ENCODE data around the gene TBC1D19. TPM values are rescaled to one million over a fixed set of nuclear protein-coding genes. Genes with fewer than 3 reads are reported as not detected.

Gene TBC1D19
- total and polyA plus RNA-seq, 2 of the 4 experiments (the other 2 are of a cell fraction) = 9.9 to 17.6 TPM

DNA sequence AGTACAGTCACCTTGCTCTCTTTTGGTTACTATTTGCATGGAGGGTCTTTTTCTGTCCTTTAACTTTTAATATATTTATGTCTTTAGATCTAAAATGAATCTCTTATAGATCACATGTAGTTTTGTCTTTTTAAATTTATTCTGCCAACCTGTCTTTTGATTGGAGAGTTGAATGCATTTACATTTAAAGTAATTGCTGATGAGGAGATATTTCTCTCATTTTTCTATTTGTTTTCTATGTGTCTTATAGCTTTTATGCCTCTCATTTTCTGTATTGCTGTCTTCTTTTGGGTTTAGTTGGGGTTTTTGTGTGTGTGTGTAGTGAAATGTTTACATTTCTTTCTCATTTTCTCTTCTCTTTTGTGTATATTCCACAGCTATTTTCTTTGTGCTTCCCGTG, 123.5 kb downstream of the TBC1D19 start:
- Histone ChIP-seq H3K23ac (ENCODE audit: low read depth, low read length) (no peak overlapping the region), H3K4me2 (ENCODE audit: low read depth, low read length) (no peak overlapping the region), H3K79me1 (ENCODE audit: low read depth in 1 of 2, low read length in 2 of 2) (no peaks in the 10 kb centered on the region; a peak in 1 of 4 replicates), H3K56ac (ENCODE audit: extremely low read depth, insufficient read depth, low read length) (no peak overlapping the region), H3K27me3 (ENCODE audit: control insufficient read depth, insufficient read depth, low read length) (no peaks in the 10 kb centered on the region), H2BK5ac (ENCODE audit: low read depth, low read length, poor library complexity, severe bottlenecking) (no peak overlapping the region), H4K8ac (ENCODE audit: low read depth in 2 of 2, low read length in 2 of 2) (no peak overlapping the region), H4K91ac (ENCODE audit: insufficient read depth, low read depth, low read length) (no peak overlapping the region), H3K4me3 (ENCODE audit: insufficient read depth, low read depth, low read length) (no peak overlapping the region), H2AFZ (replicated peaks; ENCODE audit: low read length, poor library complexity) (no peak overlapping the region), H3K9me3 (ENCODE audit: control insufficient read depth, insufficient read depth, low read length) (no peaks in the 10 kb centered on the region), H2BK20ac (ENCODE audit: low read depth, low read length) (no peak overlapping the region), H2BK15ac (ENCODE audit: low read depth, low read length) (no peak overlapping the region), H2AK5ac (ENCODE audit: low read depth, low read length) (no peak overlapping the region), H2BK120ac (ENCODE audit: low read depth, low read length) (no peak overlapping the region), H3K4me1 (ENCODE audit: control insufficient read depth, insufficient read depth, low read length) (no peaks in the 10 kb centered on the region), H4K5ac (ENCODE audit: low read depth, low read length) (no peak overlapping the region), H3K36me3 (ENCODE audit: control insufficient read depth, insufficient read depth, low read length) (no peaks in the 10 kb centered on the region), H3K9me1 (ENCODE audit: insufficient read depth, low read length) (no peaks in the 10 kb centered on the region), H3K27ac (ENCODE audit: insufficient read depth, low read length) (no peak overlapping the region), H3K9ac (ENCODE audit: low read depth, low read length) (no peak overlapping the region), H3K14ac (replicated peaks; ENCODE audit: low read depth, low read length) (no peak overlapping the region), H4K20me1 (ENCODE audit: insufficient read depth, low read length) (no peaks in the 10 kb centered on the region), H3K18ac (ENCODE audit: low read depth, low read length) (no peak overlapping the region), H2AK9ac (replicated peaks; ENCODE audit: low read depth, low read length, poor library complexity) (no peak overlapping the region), H3K4ac (ENCODE audit: low read depth, low read length) (no peak overlapping the region)
- POLR2A ChIA-PET (ENCODE audit: unreplicated experiment) = no interaction called here
- WGBS, 2 experiments (ENCODE audit: extremely low coverage in 2 of 2, insufficient read length in 1 of 2) = no CpG with 5 or more reads among the region's 1 CpG
- intact Hi-C loops (cut with micrococcal nuclease) = no loop called here
- no peak for TF ChIP-seq FOS (IDR thresholded peaks at IDR 0.05; ENCODE audit: low read depth, low read length)
- no peak for TF ChIP-seq SMC3 (IDR thresholded peaks at IDR 0.05; ENCODE audit: low read depth, low read length)
- TF ChIP-seq RCOR1 (IDR thresholded peaks at IDR 0.05; ENCODE audit: insufficient replicate concordance, low read length) = no peak
- no peak for TF ChIP-seq MAZ (IDR thresholded peaks at IDR 0.05; ENCODE audit: borderline replicate concordance, low read depth, low read length)
- TF ChIP-seq MXI1 (IDR thresholded peaks at IDR 0.05; ENCODE audit: borderline replicate concordance, low read depth, low read length) = no peak
- no peak for TF ChIP-seq BHLHE40 (IDR thresholded peaks at IDR 0.05; ENCODE audit: low read depth, low read length)
- TF ChIP-seq, protein P1, sequence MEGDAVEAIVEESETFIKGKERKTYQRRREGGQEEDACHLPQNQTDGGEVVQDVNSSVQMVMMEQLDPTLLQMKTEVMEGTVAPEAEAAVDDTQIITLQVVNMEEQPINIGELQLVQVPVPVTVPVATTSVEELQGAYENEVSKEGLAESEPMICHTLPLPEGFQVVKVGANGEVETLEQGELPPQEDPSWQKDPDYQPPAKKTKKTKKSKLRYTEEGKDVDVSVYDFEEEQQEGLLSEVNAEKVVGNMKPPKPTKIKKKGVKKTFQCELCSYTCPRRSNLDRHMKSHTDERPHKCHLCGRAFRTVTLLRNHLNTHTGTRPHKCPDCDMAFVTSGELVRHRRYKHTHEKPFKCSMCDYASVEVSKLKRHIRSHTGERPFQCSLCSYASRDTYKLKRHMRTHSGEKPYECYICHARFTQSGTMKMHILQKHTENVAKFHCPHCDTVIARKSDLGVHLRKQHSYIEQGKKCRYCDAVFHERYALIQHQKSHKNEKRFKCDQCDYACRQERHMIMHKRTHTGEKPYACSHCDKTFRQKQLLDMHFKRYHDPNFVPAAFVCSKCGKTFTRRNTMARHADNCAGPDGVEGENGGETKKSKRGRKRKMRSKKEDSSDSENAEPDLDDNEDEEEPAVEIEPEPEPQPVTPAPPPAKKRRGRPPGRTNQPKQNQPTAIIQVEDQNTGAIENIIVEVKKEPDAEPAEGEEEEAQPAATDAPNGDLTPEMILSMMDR (conservative IDR thresholded peaks at IDR 0.05; ENCODE audit: low read depth, low read length) = no peak
- no peak for TF ChIP-seq NFE2L2 (IDR thresholded peaks at IDR 0.05; ENCODE audit: low read depth, low read length)
- no peak for TF ChIP-seq CEBPB (IDR thresholded peaks at IDR 0.05; ENCODE audit: low read depth, low read length)
- TF ChIP-seq USF2 (IDR thresholded peaks at IDR 0.05; ENCODE audit: low read depth, low read length) = no peak
- TF ChIP-seq, protein P2, sequence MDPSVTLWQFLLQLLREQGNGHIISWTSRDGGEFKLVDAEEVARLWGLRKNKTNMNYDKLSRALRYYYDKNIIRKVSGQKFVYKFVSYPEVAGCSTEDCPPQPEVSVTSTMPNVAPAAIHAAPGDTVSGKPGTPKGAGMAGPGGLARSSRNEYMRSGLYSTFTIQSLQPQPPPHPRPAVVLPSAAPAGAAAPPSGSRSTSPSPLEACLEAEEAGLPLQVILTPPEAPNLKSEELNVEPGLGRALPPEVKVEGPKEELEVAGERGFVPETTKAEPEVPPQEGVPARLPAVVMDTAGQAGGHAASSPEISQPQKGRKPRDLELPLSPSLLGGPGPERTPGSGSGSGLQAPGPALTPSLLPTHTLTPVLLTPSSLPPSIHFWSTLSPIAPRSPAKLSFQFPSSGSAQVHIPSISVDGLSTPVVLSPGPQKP (IDR thresholded peaks at IDR 0.05; ENCODE audit: borderline replicate concordance, low read depth, low read length) = no peak
- no peak for TF ChIP-seq MAFK (IDR thresholded peaks at IDR 0.05; ENCODE audit: low read depth, low read length)
- TF ChIP-seq CHD1 (IDR thresholded peaks at IDR 0.05; ENCODE audit: low read depth, low read length) = no peak
- TF ChIP-seq RFX5 (IDR thresholded peaks at IDR 0.05; ENCODE audit: low read depth, low read length) = no peak
- no peak for TF ChIP-seq RAD21 (IDR thresholded peaks at IDR 0.05; ENCODE audit: low read length)
- no peak for TF ChIP-seq POLR2A (IDR thresholded peaks at IDR 0.05; ENCODE audit: low read depth, low read length)
- DNase-seq = no peak
- BruUV-seq (replicated peaks) = no TSS peak
- no peak for ATAC-seq (ENCODE audit: low read depth)
- CTCF ChIA-PET = no interaction called here
- in situ Hi-C loops (cut with MboI; ENCODE audit: low sequenced_read_pairs) = no loop called here
- dilution Hi-C loops (cut with HindIII; ENCODE audit: low sequenced_read_pairs, unreplicated experiment) = no loop called here

All from IMR-90 (cell line).